GM21390 (cell line): Measurements from ENCODE around the gene LRSAM1.

Experiments
- ATAC-seq: cut with Tn5 transposase; IDR thresholded peaks from one replicate; pipeline ENCODE4 v1.9.1; 2021; ENCODE audit not compliant: unreplicated experiment

The LRSAM1 gene

GRCh38 chr9:127509955-127510299 lies 58.6 kb downstream of the LRSAM1 start:
- no peak for ATAC-seq

GRCh38 chr9:127514468-127514867 lies 63.2 kb downstream of the LRSAM1 start:
- ATAC-seq, result no peak

- ATAC-seq, result no peak
Observed at GRCh38 chr9:127516835-127517607, 65.7 kb downstream of the LRSAM1 start.

DNA sequence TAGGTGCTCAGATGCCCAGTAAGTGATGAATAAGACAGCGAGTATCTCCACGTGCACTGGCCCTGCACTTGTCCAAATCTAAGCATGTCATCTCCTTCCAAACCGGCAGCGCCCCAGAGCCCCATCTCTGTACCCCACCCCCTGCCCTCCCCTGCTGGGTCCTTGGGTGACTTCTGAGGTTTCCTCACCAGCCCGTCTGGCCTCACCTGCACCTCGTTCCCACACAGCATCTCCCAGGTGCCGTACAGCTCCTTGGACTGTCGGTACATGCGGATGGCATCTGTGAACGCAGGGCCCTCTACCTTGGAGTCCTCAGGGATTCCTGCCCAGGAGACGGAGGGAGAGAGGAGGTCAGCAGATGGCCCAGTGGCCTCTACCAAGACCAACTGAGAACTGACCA lies 66.3 kb downstream of the LRSAM1 start:
- no peak for ATAC-seq

- no peak for ATAC-seq
Observed at GRCh38 chr9:127518091-127518856, 67.0 kb downstream of the LRSAM1 start.

GRCh38 chr9:127519301-127520166 lies 68.2 kb downstream of the LRSAM1 start:
- ATAC-seq, result no peak

DNA sequence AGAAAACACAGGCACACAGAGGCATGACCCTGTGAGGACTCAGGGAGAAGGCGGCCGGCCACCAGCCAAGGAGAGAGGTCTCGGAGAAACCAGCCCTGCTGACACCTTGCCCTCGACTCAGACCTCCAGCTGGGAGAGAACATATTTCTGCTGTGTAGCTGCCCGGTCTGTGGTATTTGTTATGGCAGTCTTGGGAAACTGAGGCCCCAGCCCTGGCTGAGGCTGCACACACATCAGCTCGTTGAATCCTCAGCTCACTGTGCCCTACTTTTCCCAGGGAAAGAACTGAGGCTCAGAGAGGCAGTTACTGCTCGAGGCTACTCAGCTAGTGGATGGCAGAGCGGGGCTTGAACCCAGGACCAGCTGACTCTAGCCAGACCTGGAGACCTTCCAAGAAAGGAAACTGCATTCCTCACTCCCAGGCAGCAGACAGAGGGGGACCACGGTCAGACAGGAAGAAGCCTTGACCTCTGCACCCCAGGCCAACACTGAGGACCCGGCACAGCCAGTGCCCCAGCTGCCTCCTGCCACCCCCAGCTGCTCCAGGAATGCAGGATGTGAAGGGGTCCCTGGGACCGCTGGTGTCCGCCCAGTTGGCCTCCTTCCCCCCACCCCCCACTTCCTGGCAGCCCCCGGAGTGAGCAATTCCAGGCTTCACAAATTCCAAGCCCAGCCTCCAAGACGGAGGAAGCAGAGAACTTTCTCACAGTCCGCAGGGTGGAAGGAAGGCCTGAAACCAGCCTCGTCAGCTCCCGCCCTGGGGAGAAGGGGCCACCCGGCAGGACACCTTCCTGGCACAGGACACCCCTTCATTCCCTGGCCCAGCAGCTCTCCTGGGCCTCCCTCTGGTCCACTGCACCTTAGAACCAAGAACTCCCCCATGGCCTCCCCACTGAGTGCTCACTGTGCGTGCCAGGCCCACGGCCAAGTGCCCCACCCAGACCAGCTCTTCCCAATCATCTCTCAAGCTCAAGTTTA lies 69.9 kb downstream of the LRSAM1 start:
- ATAC-seq, result no peak

GRCh38 chr9:127521919-127522304 lies 70.6 kb downstream of the LRSAM1 start:
- no peak for ATAC-seq

DNA sequence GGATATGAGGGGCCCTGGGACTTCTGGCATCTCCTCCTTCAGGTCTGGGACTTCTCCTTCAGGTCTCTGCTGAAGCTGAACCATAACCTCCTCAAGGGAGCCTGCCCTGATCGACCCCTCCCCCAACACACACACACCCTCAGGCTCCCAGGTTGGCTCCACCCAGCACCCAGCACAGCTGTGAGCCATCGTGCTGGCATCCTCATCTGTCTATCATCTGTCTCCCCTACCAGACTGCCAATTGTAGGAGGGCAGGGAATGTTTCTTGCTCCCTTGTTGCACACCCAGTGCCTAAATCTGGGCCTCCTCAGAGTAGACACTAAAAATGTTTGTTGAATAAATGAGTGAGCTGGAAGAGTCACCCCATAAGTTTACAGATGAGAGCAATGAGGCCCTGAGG lies 71.4 kb downstream of the LRSAM1 start:
- ATAC-seq, result no peak

DNA sequence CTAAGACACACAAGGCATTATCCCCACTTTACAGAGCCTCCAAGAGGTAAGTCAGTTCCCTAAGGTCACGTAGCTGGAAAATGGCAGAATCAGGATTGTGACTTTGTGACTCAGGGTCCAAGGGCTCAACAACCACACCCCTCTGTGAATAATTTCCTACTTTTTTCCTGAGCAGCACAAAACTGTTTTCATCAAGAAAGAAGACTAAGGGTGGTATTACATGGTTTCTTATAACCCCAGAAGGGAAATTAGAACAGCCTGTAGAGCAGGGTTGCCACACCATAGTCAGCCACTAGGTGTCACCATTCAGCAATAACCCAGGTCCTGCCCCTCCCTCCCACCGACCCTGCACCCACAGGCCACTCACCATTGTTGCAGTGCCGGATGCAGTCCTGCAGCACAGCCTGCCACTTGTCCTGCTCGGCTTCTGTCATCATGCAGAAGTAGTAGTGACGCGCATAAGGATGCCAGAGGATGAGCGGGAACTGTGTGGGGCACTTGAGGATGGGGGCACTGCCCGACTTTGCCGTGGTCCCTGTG lies 72.1 kb downstream of the LRSAM1 start:
- ATAC-seq, result no peak

- ATAC-seq, result no peak
Observed at GRCh38 chr9:127524373-127524772, 73.1 kb downstream of the LRSAM1 start.

DNA sequence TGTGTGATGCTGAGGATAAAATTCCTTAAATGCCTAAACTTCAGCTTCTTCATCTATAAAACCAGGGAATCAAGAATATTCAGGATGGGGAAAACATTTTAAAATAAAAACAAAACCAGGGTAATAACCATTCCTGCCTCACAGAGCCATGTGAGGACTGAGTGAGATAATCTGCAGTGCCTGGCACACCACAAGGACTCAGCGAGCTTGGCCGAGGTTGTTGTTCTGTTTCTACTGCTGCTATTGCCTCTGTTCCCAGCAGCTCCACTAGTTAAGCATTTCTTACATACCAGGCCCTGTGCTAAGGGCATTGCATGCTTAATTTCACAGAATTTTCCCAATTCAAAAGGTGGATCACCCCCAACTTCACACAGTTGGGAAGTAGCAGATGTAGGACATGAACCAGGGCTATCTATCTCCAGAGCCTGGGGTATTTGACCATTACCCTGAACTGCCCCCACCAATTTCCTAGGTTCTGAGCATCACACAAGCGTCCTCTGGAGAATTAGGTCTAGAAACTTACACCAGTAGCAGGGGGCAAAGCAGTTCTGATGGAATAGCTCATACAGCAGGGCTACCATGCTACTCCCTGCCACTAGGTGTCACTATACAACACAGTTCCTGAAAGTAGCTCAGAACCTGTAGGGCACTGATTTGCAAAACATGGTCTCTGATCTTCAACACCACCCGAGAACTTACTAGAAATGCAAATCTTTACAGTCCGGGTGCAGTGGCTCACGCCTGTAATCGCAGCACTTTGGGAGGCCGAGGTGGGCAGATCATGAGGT lies 74.3 kb downstream of the LRSAM1 start:
- no peak for ATAC-seq

DNA sequence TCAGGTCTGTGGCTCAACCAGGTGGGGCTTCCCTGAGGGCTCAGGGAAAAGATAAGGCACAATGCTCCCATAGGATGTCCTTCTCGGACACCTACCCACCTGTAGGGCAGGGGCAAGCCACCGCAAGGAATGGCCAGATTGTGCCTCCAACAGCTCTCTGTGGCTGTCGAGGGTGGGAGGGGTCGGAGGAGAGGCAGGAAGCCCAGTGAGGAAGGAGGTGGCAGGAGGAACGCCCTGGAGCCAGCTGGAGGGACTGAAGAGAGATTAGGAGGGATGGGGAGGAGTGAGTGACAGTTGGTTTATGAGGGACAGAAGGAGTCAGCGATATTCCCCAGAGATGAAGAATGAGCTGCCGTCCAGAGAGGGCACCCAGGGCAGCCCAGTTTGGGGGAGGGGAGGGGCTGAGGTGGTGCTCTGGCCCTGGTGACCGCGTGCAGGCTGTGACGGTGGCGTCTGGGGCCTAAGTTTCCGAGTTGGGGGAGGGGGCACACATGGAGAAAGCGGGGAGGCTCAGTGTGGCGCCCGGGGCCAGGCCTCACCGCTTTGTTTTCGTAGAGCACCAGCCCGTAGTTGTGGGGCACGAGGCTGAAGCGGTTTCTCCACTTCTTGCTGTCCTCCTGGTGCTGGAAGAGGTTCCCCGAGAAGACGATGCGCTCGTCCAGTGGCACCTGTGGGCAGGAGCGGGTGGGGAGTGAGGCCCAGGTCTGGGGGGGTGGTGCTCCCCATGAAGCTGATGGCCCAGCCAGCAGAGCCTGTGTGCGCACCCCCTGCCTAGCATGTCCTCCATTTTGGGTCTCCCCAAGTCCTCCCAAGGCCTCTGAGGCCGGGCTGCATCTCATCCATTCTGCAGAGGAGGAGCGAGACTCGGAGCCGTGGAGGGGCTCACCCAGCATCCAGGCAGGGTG lies 75.6 kb downstream of the LRSAM1 start:
- no peak for ATAC-seq

GRCh38 chr9:127527560-127528268 lies 76.4 kb downstream of the LRSAM1 start:
- no peak for ATAC-seq

GRCh38 chr9:127528422-127529251 lies 77.3 kb downstream of the LRSAM1 start:
- no peak for ATAC-seq

- ATAC-seq, result no peak
Observed at GRCh38 chr9:127529671-127530070, 78.4 kb downstream of the LRSAM1 start.
